Pancreas (tissue), 10 donors: ENCODE data around the gene MRPL36. TPM values are rescaled to one million over a fixed set of nuclear protein-coding genes. Genes with fewer than 3 reads are reported as not detected.
"Not testable (repeated sequence)": the region's sequence is repeated elsewhere in the genome, so short reads cannot be mapped to it uniquely, and the experiment has no call there.

Source experiments
- ATAC-seq, 4 donors: fragments of 200-7000 bp; cut with Tn5 transposase; one replicate each; pipeline versions ENCODE4 v1.8.0 to v1.9.1; 2020; ENCODE audit warnings: mild to moderate bottlenecking in 4 of 4, moderate library complexity in 4 of 4
- DNase-seq, 6 donors: peaks; one replicate each; pipeline ENCODE4 v3.0.0-alpha.2; 2020
- FAIRE-seq: peaks from 2 replicates; lab custom pipeline; 2012; peaks lifted over from hg19 to GRCh38; lab: Jason Lieb, UNC
- H3K27ac ChIP-seq, 4 donors: fragments of 200-600 bp; sonication (generic); 1 replicate in 3 of 4; 2 replicates in 1 of 4; pipeline versions ENCODE4 v1.5.0 to v1.8.0; 2020
- H3K27me3 ChIP-seq, 4 donors: fragments of 200-600 bp; one replicate each; pipeline ENCODE4 v1.8.0; 2021
- H3K36me3 ChIP-seq, 3 donors: fragments of 200-600 bp; sonication (generic) in 1 of 3; one replicate each; pipeline versions ENCODE4 v1.5.0 to v1.8.0; 2020 to 2021
- H3K4me1 ChIP-seq, 3 donors: fragments of 200-600 bp; one replicate each; pipeline ENCODE4 v1.8.0; 2021
- H3K4me3 ChIP-seq, 4 donors: fragments of 200-600 bp; sonication (generic) in 2 of 4; one replicate each; pipeline versions ENCODE4 v1.5.0 to v1.8.0; 2020 to 2021
- H3K9me3 ChIP-seq, 4 donors: fragments of 200-600 bp; one replicate each; pipeline ENCODE4 v1.8.0; 2021
- CTCF ChIP-seq, 4 donors: fragments of 200-600 bp; sonication (generic) in 3 of 4; IDR thresholded peaks; one replicate each; pipeline versions ENCODE4 v1.5.0 to v1.8.0; 2021; ENCODE audit warnings: antibody characterized with exemption in 4 of 4
- WGBS, 2 donors: extraction: QIAGEN DNeasy Blood & Tissue Kit; methylation state at CpG; one replicate each; pipeline ENCODE4 v1.1.7; 2013; 5-methylcytosine and 5-hydroxymethylcytosine counted together
- intact Hi-C, 3 donors: fragments of 100-400 bp; cut with DNase I; formaldehyde crosslinking; loops; one replicate each; pipeline versions ENCODE4 v1.11.1 to v1.14.2; 2022
- polyA plus RNA-seq, 2 donors: library from polyadenylated mRNA; stranded (reverse); fragments of 200-250 nt; gene quantifications; one replicate each; pipeline ENCODE4 v1.2.3, GENCODE V29; 2013
- total RNA-seq, 6 donors: library from RNA; stranded (reverse); fragmentation: NEBNext Ultra II Directional in 4 of 6; extraction: Animal tissue kit (Norgen Biotek cat#: 25700) in 4 of 6; gene quantifications; one replicate each; pipeline versions ENCODE4 v1.2.1 to v1.2.4, GENCODE V29; 2021 to 2023
- donor health status: healthy with polysubstance abuse.
- donor health status: DM: no; HTN: no; CAD: no; lungs with moderate emphysema.
- donor health status: DM: no; HTN: no; CAD: no.
- donor health status: control.
- donor health status: control.
- donor health status: Bipolar disorder and iron deficiency.
- donor health status: DM: yes; HTN: yes; CAD: no.
- donor health status: DM: no; HTN: no; CAD: no.
- donor health status: DM: no; HTN: no; CAD: no.
- donor health status: DM: yes; HTN: yes; CAD: no.

The MRPL36 gene
- total and polyA plus RNA-seq, 8 donors: 13.1 to 48.0 (median 16.1) TPM

GRCh38 chr5:1844708-1845436, 45.2 kb upstream of the MRPL36 start:
- ATAC-seq: no peak
- TF ChIP-seq CTCF (IDR thresholded peaks at IDR 0.05): no peak
- no peak for FAIRE-seq
- Histone ChIP-seq H3K4me1 (no peaks in the 10 kb centered on the region), H3K27ac (no peak overlapping the region), H3K4me3 (no peak overlapping the region), H3K27me3 (peaks cover 0 to 6% (median 0%) of the 10 kb centered on the region in 4 donors), H3K9me3 (no peaks in the 10 kb centered on the region), H3K36me3 (no peaks in the 10 kb centered on the region)
- intact Hi-C loops: no loop called here
- 92 to 94% methylated on average over 5 of the region's 5 CpGs for WGBS, 2 donors
- DNase-seq: no peak

DNA sequence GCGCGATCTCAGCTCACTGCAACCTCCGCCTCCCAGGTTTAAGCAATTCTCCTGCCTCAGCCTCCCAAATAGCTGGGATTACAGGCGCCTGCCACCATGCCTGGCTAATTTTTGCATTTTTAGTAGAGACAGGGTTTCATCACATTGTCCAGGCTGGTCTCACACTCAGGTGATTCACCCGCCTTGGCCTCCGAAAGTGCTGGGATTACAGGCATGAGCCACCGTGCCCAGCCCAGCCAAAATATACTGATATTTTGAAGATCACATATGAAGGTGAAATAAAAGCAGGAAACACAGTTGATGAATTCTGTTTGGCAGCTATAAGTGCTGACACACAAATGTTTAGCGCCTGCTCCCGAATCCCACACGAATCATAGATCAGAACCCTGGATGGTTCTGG, 44.1 kb upstream of the MRPL36 start:
- H3K9me3 ChIP-seq, H3K27me3 ChIP-seq, intact Hi-C loops, H3K4me3 ChIP-seq, H3K36me3 ChIP-seq, FAIRE-seq, ATAC-seq, H3K27ac ChIP-seq, DNase-seq, H3K4me1 ChIP-seq: not testable (repeated sequence)
- WGBS, 2 donors: 74 to 80% methylated on average over 10 of the region's 10 CpGs

- no peak for ATAC-seq
- DNase-seq: no peak
- no peak overlapping the region for H3K27ac ChIP-seq
- intact Hi-C loops: no loop called here
- no peak for FAIRE-seq
- H3K4me3 ChIP-seq: no peak overlapping the region
- no peaks in the 10 kb centered on the region for H3K4me1 ChIP-seq
- H3K27me3 ChIP-seq: peaks cover 0 to 6% (median 0%) of the 10 kb centered on the region in 4 donors
- no peaks in the 10 kb centered on the region for H3K9me3 ChIP-seq
- TF ChIP-seq CTCF (IDR thresholded peaks at IDR 0.05): no peak
- H3K36me3 ChIP-seq: no peaks in the 10 kb centered on the region
- 33 to 37% methylated on average over 17 of the region's 17 CpGs for WGBS, 2 donors
Observed at GRCh38 chr5:1842004-1842819, 42.6 kb upstream of the MRPL36 start.

DNA sequence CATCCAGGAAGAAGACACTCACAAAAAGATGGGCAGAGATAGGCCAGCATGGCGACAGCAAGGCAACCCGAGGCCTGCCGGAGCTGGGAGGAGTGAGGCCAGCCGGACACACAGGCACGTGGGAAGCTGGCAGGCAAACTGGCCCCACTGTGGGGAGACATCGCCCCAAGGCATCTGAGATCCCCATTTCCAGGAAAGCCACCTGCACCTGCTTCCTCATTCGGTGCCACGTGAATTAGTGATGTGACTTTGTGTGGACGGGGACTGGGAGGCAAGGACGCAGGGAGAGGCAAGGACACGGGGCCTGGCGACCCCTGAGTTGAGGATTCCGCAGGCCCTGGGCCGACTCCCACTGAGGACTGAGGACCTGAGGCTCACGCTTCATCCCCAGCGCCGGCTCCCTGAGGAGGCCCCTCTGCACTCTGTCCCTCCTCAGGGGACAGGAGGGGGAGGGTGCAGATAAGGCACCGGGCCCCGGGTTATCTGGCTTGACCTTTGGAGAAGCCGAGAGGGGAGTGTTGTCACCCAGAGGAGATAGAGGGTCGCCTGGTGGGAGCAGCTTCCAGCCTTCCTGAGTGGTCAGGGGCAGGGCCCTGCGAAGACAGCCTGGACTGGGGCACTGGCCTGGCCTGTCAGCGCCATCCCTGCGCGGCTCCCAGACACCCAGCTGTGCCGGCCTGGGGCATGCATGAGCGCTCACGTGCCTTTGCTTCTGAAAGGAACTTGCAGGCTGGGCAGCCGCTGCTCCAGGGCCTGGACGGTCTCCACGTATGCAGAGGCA, 41.3 kb upstream of the MRPL36 start:
- intact Hi-C loops: no loop called here
- ATAC-seq: no peak

More for the DNA sequence above, 41.3 kb upstream of the MRPL36 start:
- no peak overlapping the region for H3K4me3 ChIP-seq
- peak in 2 of 6 donors; percentile 39 to 54 for DNase-seq
- FAIRE-seq: no peak
- H3K27ac ChIP-seq: no peak overlapping the region
- H3K9me3 ChIP-seq: no peaks in the 10 kb centered on the region
- no peaks in the 10 kb centered on the region for H3K36me3 ChIP-seq
- WGBS, 2 donors: 43 to 46% methylated on average over 31 of the region's 31 CpGs
- peaks cover 0 to 6% (median 0%) of the 10 kb centered on the region in 4 donors for H3K27me3 ChIP-seq
- no peaks in the 10 kb centered on the region for H3K4me1 ChIP-seq
- TF ChIP-seq CTCF (IDR thresholded peaks at IDR 0.05): no peak
